CD14-positive monocyte (primary cell): ENCODE results near the gene FNDC11. TPM values are rescaled to one million over a fixed set of nuclear protein-coding genes. Genes with fewer than 3 reads are reported as not detected.

ENCODE experiments used
- DNase-seq, 3 donors: peaks; one replicate each; pipeline ENCODE4 v3.0.0-alpha.2; 2011 to 2022
- H2AFZ ChIP-seq: 2 replicates; pipeline ENCODE4 v1.6.0; 2012; ENCODE audit warnings: mild to moderate bottlenecking, low read depth, low read length, inconsistent platforms; ENCODE audit not compliant: insufficient read depth, poor library complexity, severe bottlenecking
- H3K27ac ChIP-seq, 2 donors: 1 replicate in 1 of 2; 2 replicates in 1 of 2; pipeline ENCODE4 v1.5.1; 2012 to 2013; ENCODE audit warnings: low read length in 2 of 2, control low read depth in 1 of 2, inconsistent platforms in 1 of 2, low read depth in 1 of 2, mild to moderate bottlenecking in 1 of 2
- H3K27me3 ChIP-seq, 2 donors: one replicate each; pipeline versions ENCODE4 v1.6.0 to v1.6.1; 2011 to 2013; ENCODE audit warnings: low read length in 2 of 2; ENCODE audit not compliant: control insufficient read depth in 2 of 2, insufficient read depth in 2 of 2
- H3K36me3 ChIP-seq, 2 donors: replicated peaks in 1 of 2; 1 replicate in 1 of 2; 2 replicates in 1 of 2; pipeline versions ENCODE4 v1.5.1 to v1.6.1; 2012 to 2013; ENCODE audit warnings: low read length in 2 of 2, control low read depth in 1 of 2, inconsistent platforms in 1 of 2, mild to moderate bottlenecking in 1 of 2; ENCODE audit not compliant: insufficient read depth in 2 of 2, control insufficient read depth in 1 of 2
- H3K4me1 ChIP-seq, 2 donors: 1 replicate in 1 of 2; 2 replicates in 1 of 2; pipeline versions ENCODE4 v1.5.1 to v1.6.1; 2012 to 2013; ENCODE audit warnings: low read length in 2 of 2, control low read depth in 1 of 2, inconsistent platforms in 1 of 2, mild to moderate bottlenecking in 1 of 2, moderate library complexity in 1 of 2; ENCODE audit not compliant: insufficient read depth in 2 of 2, control insufficient read depth in 1 of 2
- H3K4me2 ChIP-seq: replicated peaks from 2 replicates; pipeline ENCODE3; 2012; ENCODE audit warnings: low read length, moderate library complexity, mild to moderate bottlenecking; ENCODE audit not compliant: poor library complexity, severe bottlenecking; ENCODE audit errors: extremely low read depth
- H3K4me3 ChIP-seq, 3 experiments: fragments of 200-600 bp in 1 of 3; sonication (generic) in 1 of 3; replicated peaks in 1 of 3; 1 replicate in 2 of 3; 2 replicates in 1 of 3; pipeline ENCODE4 v1.5.1; 2011 to 2013; ENCODE audit warnings: low read length in 3 of 3, mild to moderate bottlenecking in 3 of 3, control low read depth in 2 of 3, low read depth in 2 of 3, inconsistent platforms in 1 of 3, moderate library complexity in 1 of 3
- H3K79me2 ChIP-seq: 2 replicates; pipeline ENCODE4 v1.6.0; 2012; ENCODE audit warnings: mild to moderate bottlenecking, control low read depth, inconsistent platforms, low read length, moderate library complexity; ENCODE audit not compliant: insufficient read depth
- H3K9ac ChIP-seq: 2 replicates; pipeline ENCODE4 v1.6.0; 2017; ENCODE audit warnings: low read length, mild to moderate bottlenecking; ENCODE audit not compliant: insufficient read depth, poor library complexity, severe bottlenecking
- H3K9me3 ChIP-seq, 2 donors: replicated peaks in 1 of 2; 1 replicate in 1 of 2; 2 replicates in 1 of 2; pipeline versions ENCODE4 v1.5.1 to v1.6.1; 2012 to 2013; ENCODE audit warnings: low read length in 2 of 2, control low read depth in 1 of 2; ENCODE audit not compliant: control insufficient read depth in 1 of 2, insufficient read depth in 1 of 2
- H4K20me1 ChIP-seq: 2 replicates; pipeline ENCODE4 v1.6.0; 2012; ENCODE audit warnings: mild to moderate bottlenecking, low read length, control low read depth, moderate library complexity; ENCODE audit not compliant: insufficient read depth
- H3K27ac Mint-ChIP-seq, 7 donors: one replicate each; pipeline ENCODE4 v1.8.0; 2020; ENCODE audit warnings: mild to moderate bottlenecking in 7 of 7, mixed read lengths in 7 of 7, moderate library complexity in 6 of 7, inconsistent platforms in 2 of 7
- H3K27me3 Mint-ChIP-seq, 3 donors: one replicate each; pipeline ENCODE4 v1.8.0; 2021 to 2022; ENCODE audit warnings: low read depth in 3 of 3, mild to moderate bottlenecking in 3 of 3, mixed read lengths in 3 of 3, moderate library complexity in 3 of 3, inconsistent platforms in 1 of 3
- H3K36me3 Mint-ChIP-seq, 2 donors: one replicate each; pipeline ENCODE4 v1.8.0; 2020; ENCODE audit warnings: mixed read lengths in 2 of 2, inconsistent platforms in 1 of 2, mild to moderate bottlenecking in 1 of 2
- H3K4me1 Mint-ChIP-seq: one replicate; pipeline ENCODE4 v1.8.0; 2020; ENCODE audit warnings: mild to moderate bottlenecking, mixed read lengths
- H3K4me3 Mint-ChIP-seq, 2 donors: one replicate each; pipeline ENCODE4 v1.8.0; 2020; ENCODE audit warnings: mild to moderate bottlenecking in 2 of 2, mixed read lengths in 2 of 2, moderate library complexity in 1 of 2
- H3K9me3 Mint-ChIP-seq, 7 donors: one replicate each; pipeline ENCODE4 v1.8.0; 2020 to 2022; ENCODE audit warnings: mixed read lengths in 7 of 7, mild to moderate bottlenecking in 6 of 7, moderate library complexity in 6 of 7, inconsistent platforms in 2 of 7
- WGBS: methylation state at CpG from one replicate; pipeline ENCODE4 v1.1.5; 2013; ENCODE audit warnings: missing lambda C conversion rate; ENCODE audit not compliant: insufficient coverage; 5-methylcytosine and 5-hydroxymethylcytosine counted together
- intact Hi-C, 2 donors: fragments of 100-400 bp; cut with micrococcal nuclease; formaldehyde crosslinking; loops; one replicate each; pipeline versions ENCODE4 v1.15.0 to v1.15.1; 2023
- polyA plus RNA-seq, 3 donors: library from polyadenylated mRNA; depleted of rRNA in 1 of 3; unstranded in 2 of 3; stranded (reverse) in 1 of 3; fragments of 300-500 nt in 2 of 3; fragments of >200 nt in 1 of 3; fragmentation: Illumina TruSeq in 2 of 3; gene quantifications; 1 replicate in 2 of 3; 2 replicates in 1 of 3; pipeline ENCODE4 v1.2.3, GENCODE V29; 2012 to 2021
- TF ChIP-seq, protein P1 (sequence below): fragments of 200-600 bp; IDR thresholded peaks from one replicate; pipeline ENCODE4 v1.8.0; 2022; ENCODE audit warnings: antibody characterized with exemption, mild to moderate bottlenecking

FNDC11 gene
- polyA plus RNA-seq, 3 donors: 0.23 TPM; not detected in 2

- no peak overlapping the region for H3K4me2 ChIP-seq
- H3K79me2 ChIP-seq: no peaks in the 10 kb centered on the region
- H2AFZ ChIP-seq: no peak overlapping the region
- H3K36me3 Mint-ChIP-seq: peaks cover 8 to 9% of the 10 kb centered on the region in 2 donors
- H3K27me3 Mint-ChIP-seq: peaks cover 30 to 55% (median 35%) of the 10 kb centered on the region in 3 donors
- H3K4me1 ChIP-seq: peaks cover 6 to 8% of the 10 kb centered on the region in 2 donors
- no peak overlapping the region for H3K9ac ChIP-seq
- peak overlapping the region in 1 of 7 donors; percentile 14 for H3K27ac Mint-ChIP-seq
- no peaks in the 10 kb centered on the region for H3K36me3 ChIP-seq
- TF ChIP-seq, protein P1, sequence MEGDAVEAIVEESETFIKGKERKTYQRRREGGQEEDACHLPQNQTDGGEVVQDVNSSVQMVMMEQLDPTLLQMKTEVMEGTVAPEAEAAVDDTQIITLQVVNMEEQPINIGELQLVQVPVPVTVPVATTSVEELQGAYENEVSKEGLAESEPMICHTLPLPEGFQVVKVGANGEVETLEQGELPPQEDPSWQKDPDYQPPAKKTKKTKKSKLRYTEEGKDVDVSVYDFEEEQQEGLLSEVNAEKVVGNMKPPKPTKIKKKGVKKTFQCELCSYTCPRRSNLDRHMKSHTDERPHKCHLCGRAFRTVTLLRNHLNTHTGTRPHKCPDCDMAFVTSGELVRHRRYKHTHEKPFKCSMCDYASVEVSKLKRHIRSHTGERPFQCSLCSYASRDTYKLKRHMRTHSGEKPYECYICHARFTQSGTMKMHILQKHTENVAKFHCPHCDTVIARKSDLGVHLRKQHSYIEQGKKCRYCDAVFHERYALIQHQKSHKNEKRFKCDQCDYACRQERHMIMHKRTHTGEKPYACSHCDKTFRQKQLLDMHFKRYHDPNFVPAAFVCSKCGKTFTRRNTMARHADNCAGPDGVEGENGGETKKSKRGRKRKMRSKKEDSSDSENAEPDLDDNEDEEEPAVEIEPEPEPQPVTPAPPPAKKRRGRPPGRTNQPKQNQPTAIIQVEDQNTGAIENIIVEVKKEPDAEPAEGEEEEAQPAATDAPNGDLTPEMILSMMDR: no peak
- H3K9me3 Mint-ChIP-seq: peaks cover 0 to 4% (median 0%) of the 10 kb centered on the region in 7 donors
- H3K4me1 Mint-ChIP-seq: peaks cover 11% of the 10 kb centered on the region
- peaks cover 0 to 22% of the 10 kb centered on the region in 2 donors for H3K27me3 ChIP-seq
- no peak for DNase-seq
- intact Hi-C loops: no loop called here
- no peaks in the 10 kb centered on the region for H3K9me3 ChIP-seq
- no peak overlapping the region for H3K4me3 ChIP-seq
- no peak overlapping the region for H3K4me3 Mint-ChIP-seq
- no peak overlapping the region for H3K27ac ChIP-seq
- no peaks in the 10 kb centered on the region for H4K20me1 ChIP-seq
- 92% methylated on average over 17 of the region's 23 CpGs for WGBS
Measured at GRCh38 chr20:63582382-63583063, 28.6 kb downstream of the FNDC11 start.

GRCh38 chr20:63585616-63586565 lies 31.9 kb downstream of the FNDC11 start:
- Histone ChIP-seq H4K20me1 (peaks cover 4% of the 10 kb centered on the region), H3K36me3 (peaks cover 11 to 20% of the 10 kb centered on the region in 2 donors)
- H3K27ac Mint-ChIP-seq: no peak overlapping the region

More at GRCh38 chr20:63585616-63586565, 31.9 kb downstream of the FNDC11 start:
- Histone ChIP-seq H3K79me2 (no peaks in the 10 kb centered on the region), H3K4me1 (peaks cover 0 to 7% of the 10 kb centered on the region in 2 donors), H2AFZ (no peak overlapping the region), H3K27me3 (peaks cover 0 to under 1% of the 10 kb centered on the region in 2 donors), H3K9ac (no peak overlapping the region), H3K9me3 (no peaks in the 10 kb centered on the region), H3K4me3 (no peak overlapping the region), H3K27ac (no peak overlapping the region), H3K4me2 (no peak overlapping the region)
- peaks cover 13% of the 10 kb centered on the region for H3K4me1 Mint-ChIP-seq
- intact Hi-C loops: no loop called here
- peak overlapping the region in 1 of 2 donors; percentile 42 for H3K4me3 Mint-ChIP-seq
- no peak for DNase-seq
- H3K9me3 Mint-ChIP-seq: no peaks in the 10 kb centered on the region
- H3K36me3 Mint-ChIP-seq: peaks cover 30 to 37% of the 10 kb centered on the region in 2 donors
- peaks cover 13 to 27% (median 15%) of the 10 kb centered on the region in 3 donors for H3K27me3 Mint-ChIP-seq
- 95% methylated on average over 21 of the region's 22 CpGs for WGBS
- TF ChIP-seq, protein P1: no peak
